GM18873 (cell line): ENCODE measurements around the gene C17orf113.
"Not testable (repeated sequence)": the region's sequence is repeated elsewhere in the genome, so short reads cannot be mapped to it uniquely, and the experiment has no call there.

Source experiments
- ATAC-seq: cut with Tn5 transposase; IDR thresholded peaks from one replicate; pipeline ENCODE4 v1.9.1; 2021; ENCODE audit warnings: mild to moderate bottlenecking, moderate library complexity, moderate number of reproducible peaks; ENCODE audit not compliant: unreplicated experiment, low FRiP score

Gene C17orf113

GRCh38 chr17:42017866-42018200 is 32.6 kb downstream of the C17orf113 start:
- ATAC-seq = no peak

GRCh38 chr17:42016941-42017865 is 33.2 kb downstream of the C17orf113 start, which contains the start of gene DNAJC7:
DNAJC7 (minus strand) TSS chr17:42017439; CDS start chr17:42017416, 23 bp downstream.
- ATAC-seq = peak; percentile 67

GRCh38 chr17:42016411-42016831 is 34.0 kb downstream of the C17orf113 start:
- ATAC-seq = no peak

GRCh38 chr17:42013740-42014139 is 36.7 kb downstream of the C17orf113 start:
- not testable (repeated sequence) for ATAC-seq

GRCh38 chr17:42012363-42012762 is 38.0 kb downstream of the C17orf113 start:
- not testable (repeated sequence) for ATAC-seq

GRCh38 chr17:42010898-42011516 is 39.4 kb downstream of the C17orf113 start:
- no peak for ATAC-seq

- not testable (repeated sequence) for ATAC-seq
Observed at GRCh38 chr17:42010266-42010680, 40.1 kb downstream of the C17orf113 start.

- no peak for ATAC-seq
Observed at GRCh38 chr17:42009170-42009569, 41.2 kb downstream of the C17orf113 start.

GRCh38 chr17:42005166-42005565 is 45.2 kb downstream of the C17orf113 start:
- no peak for ATAC-seq

- ATAC-seq = no peak
Observed at GRCh38 chr17:42002792-42003301, 47.6 kb downstream of the C17orf113 start.

- ATAC-seq = no peak
Observed at GRCh38 chr17:42002175-42002791, 48.1 kb downstream of the C17orf113 start.

- no peak for ATAC-seq
Observed at GRCh38 chr17:42001729-42002128, 48.7 kb downstream of the C17orf113 start.

- no peak for ATAC-seq
Observed at GRCh38 chr17:42000413-42001133, 49.8 kb downstream of the C17orf113 start.

GRCh38 chr17:41998497-41998896 is 51.9 kb downstream of the C17orf113 start:
- ATAC-seq = no peak

- ATAC-seq = no peak
Observed at GRCh38 chr17:41996855-41997164, 53.6 kb downstream of the C17orf113 start.

GRCh38 chr17:41992576-41992975 is 57.8 kb downstream of the C17orf113 start:
- no peak for ATAC-seq

- ATAC-seq = no peak
Observed at GRCh38 chr17:41989702-41990419, 60.5 kb downstream of the C17orf113 start.

GRCh38 chr17:41988418-41988817 is 62.0 kb downstream of the C17orf113 start:
- no peak for ATAC-seq
